Gastroesophageal sphincter (tissue), 3 donors: ENCODE measurements around the gene RAD51B.

Experiments used
- EP300 ChIP-seq: sonication (generic); formaldehyde crosslinking; IDR thresholded peaks from one replicate; pipeline ENCODE4 v1.6.1; 2017; ENCODE audit warnings: antibody characterized with exemption, mild to moderate bottlenecking
- POLR2A ChIP-seq, 2 donors: fragments of 450-650 bp; IDR thresholded peaks; one replicate each; pipeline ENCODE4 v1.6.1; 2017; ENCODE audit warnings: antibody characterized with exemption in 2 of 2, mild to moderate bottlenecking in 2 of 2, moderate library complexity in 1 of 2
- TF ChIP-seq, protein P1 (sequence below), 4 experiments: fragments of 200-600 bp in 2 of 4; fragments of 450-650 bp in 2 of 4; sonication (generic) in 1 of 4; IDR thresholded peaks; one replicate each; pipeline ENCODE4 v1.5.1; 2017 to 2019; ENCODE audit warnings: antibody characterized with exemption in 4 of 4, mild to moderate bottlenecking in 2 of 4, moderate library complexity in 2 of 4

DNA sequence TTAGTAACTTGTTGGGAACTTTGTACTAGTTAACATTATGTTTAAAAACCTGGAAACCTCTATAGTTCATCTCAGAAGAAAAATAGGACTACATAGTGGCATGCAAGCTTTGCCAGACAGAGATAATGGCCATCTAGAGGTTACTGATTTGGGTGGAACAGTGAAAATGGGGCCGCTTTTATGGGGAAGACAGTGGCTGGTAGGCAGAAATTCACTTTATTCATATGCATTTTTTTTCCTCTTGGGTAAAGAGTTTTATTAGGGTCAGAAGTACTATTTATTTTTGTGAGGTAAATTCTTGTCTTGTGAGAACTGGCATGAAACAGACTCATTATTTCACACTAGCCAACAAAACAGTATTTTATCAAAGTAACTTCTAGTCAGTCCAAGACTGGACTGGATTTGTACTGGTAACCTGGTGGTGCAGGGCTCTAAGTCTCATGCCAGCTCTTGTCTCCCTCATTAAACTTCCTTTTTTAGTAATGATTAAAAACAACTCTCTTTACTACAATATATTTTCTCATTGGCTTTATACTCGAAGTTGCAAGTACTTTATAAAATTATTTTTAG, 345.8 kb downstream of the RAD51B start:
- TF ChIP-seq, protein P1, sequence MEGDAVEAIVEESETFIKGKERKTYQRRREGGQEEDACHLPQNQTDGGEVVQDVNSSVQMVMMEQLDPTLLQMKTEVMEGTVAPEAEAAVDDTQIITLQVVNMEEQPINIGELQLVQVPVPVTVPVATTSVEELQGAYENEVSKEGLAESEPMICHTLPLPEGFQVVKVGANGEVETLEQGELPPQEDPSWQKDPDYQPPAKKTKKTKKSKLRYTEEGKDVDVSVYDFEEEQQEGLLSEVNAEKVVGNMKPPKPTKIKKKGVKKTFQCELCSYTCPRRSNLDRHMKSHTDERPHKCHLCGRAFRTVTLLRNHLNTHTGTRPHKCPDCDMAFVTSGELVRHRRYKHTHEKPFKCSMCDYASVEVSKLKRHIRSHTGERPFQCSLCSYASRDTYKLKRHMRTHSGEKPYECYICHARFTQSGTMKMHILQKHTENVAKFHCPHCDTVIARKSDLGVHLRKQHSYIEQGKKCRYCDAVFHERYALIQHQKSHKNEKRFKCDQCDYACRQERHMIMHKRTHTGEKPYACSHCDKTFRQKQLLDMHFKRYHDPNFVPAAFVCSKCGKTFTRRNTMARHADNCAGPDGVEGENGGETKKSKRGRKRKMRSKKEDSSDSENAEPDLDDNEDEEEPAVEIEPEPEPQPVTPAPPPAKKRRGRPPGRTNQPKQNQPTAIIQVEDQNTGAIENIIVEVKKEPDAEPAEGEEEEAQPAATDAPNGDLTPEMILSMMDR (IDR thresholded peaks at IDR 0.05), result no peak
- TF ChIP-seq POLR2A (IDR thresholded peaks at IDR 0.05) (no peak), EP300 (no peak)
